HG02970 (cell line): ENCODE data around the gene RDX.

ENCODE experiments used
- ATAC-seq: cut with Tn5 transposase; IDR thresholded peaks from one replicate; pipeline ENCODE4 v1.9.1; 2021; ENCODE audit warnings: mild to moderate bottlenecking, moderate library complexity, moderate number of reproducible peaks; ENCODE audit not compliant: unreplicated experiment, low FRiP score

RDX gene

GRCh38 chr11:110176366-110177085, 119.9 kb downstream of the RDX start:
- ATAC-seq: no peak

DNA sequence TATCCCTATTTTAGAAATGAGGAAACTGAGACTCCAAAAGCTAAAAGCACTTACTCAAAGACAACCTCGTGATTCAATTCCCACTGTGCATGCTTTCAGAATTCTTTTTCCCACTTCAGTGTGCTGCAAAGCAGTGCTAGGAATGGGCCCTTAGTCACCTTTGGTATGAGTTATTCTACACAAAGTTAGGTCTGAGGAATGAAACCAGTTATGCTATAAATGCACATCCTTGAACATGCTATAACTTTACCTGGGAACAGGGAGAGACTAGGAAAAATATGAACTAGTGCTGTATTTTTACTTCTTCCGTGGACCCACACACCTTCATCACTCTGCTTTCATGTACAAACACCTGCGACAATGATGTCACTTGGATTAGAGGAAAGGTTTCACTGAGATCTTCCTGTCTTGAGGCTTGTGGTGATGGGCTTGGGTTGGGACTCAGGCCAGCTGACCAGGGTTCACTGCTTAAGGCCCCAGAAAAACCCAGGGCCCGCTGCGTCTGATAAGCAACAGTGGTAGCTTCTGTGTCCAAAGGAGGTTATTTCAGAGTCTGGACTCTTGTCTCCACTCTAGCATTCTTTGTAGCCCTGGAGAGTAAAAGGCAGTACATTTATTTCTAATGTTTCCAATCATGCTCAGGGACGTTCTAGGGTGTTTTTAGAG, 121.6 kb downstream of the RDX start:
- no peak for ATAC-seq

- ATAC-seq: no peak
These were observed 122.4 kb downstream of the RDX start for GRCh38 chr11:110173811-110174644.

GRCh38 chr11:110172468-110173065, 123.8 kb downstream of the RDX start:
- no peak for ATAC-seq

GRCh38 chr11:110169738-110170137, 126.7 kb downstream of the RDX start:
- no peak for ATAC-seq

DNA sequence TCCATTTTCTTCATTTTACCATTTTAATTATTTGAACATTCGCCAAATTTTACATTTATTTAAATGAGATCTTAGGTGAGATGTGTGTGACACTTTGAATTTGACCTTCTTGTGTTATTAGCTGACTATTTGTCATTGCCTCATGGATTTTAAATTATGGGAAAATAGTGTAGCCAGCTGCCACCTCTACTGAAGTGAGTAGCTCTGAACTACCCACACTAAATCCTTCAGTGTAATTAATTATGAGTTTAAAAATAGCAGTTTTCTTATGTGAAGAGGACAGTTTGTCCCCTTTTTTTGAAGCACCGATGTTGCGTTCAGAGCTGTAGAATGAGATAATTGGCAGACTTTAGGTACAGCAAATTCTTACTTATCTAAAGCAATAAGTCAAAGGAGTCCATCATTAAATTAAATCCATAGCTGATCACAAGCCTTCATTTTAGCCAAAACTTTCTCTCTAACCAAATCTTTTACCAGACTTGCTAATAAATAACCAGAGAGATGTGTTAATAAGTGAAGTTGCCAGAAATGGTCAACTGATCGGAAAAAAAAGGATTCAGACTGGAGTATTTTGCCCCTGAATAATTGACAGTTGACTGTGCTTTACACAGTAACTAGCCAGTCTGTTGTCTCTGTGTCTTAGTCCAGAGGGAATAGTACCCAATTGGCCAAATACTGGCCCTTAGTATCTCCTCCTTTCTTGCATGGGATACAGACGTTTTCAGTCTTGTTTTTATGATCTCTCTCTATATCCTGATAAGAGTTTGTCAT, 128.2 kb downstream of the RDX start:
- ATAC-seq: no peak

GRCh38 chr11:110165039-110165925, 131.1 kb downstream of the RDX start:
- ATAC-seq: no peak

DNA sequence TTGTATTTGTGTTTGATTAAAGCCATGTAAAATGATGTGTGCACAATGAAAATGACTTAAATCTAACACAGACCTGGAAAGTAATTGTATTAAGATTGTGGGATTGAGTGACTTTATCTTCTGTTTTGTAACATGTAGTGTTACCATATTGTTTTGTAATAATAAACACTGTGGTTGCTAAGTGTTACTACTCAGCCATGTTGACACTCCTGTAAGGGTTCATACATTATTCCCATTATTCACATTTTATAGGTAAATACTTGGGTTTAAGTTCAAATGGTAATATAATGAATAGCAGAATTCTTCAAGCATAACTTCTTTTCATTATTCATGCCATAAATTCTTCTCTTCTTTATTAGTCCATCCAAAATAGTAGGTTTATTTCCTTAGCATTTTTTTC, 134.2 kb downstream of the RDX start:
- no peak for ATAC-seq

DNA sequence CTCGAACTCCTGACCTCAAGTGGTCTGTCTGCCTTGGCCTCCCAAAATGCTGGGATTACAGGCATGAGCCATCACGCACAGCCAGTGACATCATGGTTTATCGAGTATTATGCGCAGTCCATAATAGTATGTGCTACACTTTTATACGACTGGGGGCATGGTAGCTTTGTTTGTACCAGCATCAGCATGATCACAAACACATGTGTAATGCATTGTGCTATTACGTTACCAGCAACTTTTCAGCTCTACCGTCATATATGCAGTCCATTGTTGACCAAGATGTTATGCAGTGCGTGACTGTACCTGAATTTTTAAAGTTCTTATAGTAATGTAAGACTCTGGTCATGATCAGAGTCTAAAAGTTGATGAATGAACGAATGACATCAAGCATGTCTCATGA, 135.4 kb downstream of the RDX start:
- ATAC-seq: no peak

DNA sequence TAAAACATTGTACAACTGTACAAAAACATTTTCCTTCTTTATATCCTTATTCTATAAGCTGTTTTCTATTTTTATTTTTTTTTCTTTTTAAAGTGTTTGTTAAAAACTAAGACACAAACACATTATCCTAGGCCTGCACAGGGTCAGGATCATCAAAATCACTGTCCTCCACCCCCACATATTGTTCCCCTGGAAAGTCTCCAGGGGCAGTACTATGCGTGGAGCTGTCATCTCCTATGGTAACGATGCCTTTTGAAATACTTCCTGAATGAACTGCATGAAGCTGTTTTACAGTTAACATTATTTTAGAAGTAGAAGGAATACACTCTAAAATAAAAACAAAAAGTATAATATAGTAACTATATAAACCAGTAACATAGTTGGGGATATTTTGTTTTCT, 136.0 kb downstream of the RDX start:
- no peak for ATAC-seq

- no peak for ATAC-seq
These were observed 136.4 kb downstream of the RDX start for GRCh38 chr11:110160016-110160415.

- no peak for ATAC-seq
These were observed 136.9 kb downstream of the RDX start for GRCh38 chr11:110159476-110159875.

GRCh38 chr11:110158317-110159200, 137.9 kb downstream of the RDX start:
- no peak for ATAC-seq

- no peak for ATAC-seq
These were observed 139.9 kb downstream of the RDX start for GRCh38 chr11:110156503-110156902.

- ATAC-seq: no peak
These were observed 142.9 kb downstream of the RDX start for GRCh38 chr11:110153474-110153873.

DNA sequence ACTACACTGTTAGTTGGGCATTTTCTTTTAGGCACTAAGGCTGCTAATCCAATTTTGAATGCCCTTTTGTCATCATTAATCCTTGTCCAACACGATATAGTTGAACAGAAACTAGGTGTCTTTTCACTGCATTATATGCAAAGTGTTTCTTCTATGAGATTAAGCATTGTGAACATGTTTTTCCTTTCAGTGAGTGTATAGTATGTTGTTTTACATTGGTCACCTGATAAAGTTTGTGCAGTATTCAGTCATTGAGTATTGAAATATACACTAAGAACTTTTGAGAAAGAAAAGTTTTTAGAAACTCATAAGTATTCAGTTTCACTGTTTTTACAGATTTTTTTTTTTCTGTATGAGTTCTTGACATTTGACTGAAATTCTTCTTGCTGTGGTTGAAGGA, 144.2 kb downstream of the RDX start:
- ATAC-seq: no peak

- ATAC-seq: no peak
These were observed 147.4 kb downstream of the RDX start for GRCh38 chr11:110148775-110149744.
